CD4-positive, alpha-beta T cell (primary cell): ENCODE measurements around the gene NOD2. TPM values are rescaled to one million over a fixed set of nuclear protein-coding genes. Genes with fewer than 3 reads are reported as not detected.

Experiments used
- ATAC-seq: fragments of 200-7000 bp; cut with Tn5 transposase; one replicate; pipeline ENCODE4 v1.10.0; 2022; ENCODE audit warnings: mild to moderate bottlenecking; ENCODE audit not compliant: poor library complexity
- CTCF ChIA-PET: fragments of 350-600 bp; sonication (Branson Sonifier 250); formaldehyde crosslinking; loops from one replicate; lab custom pipeline; 2021; ENCODE audit warnings: antibody characterized with exemption, inconsistent platforms; lab: Charles Lee
- POLR2A ChIA-PET: fragments of 350-600 bp; sonication (Branson Sonifier 250); formaldehyde crosslinking; loops from one replicate; lab custom pipeline; 2021; ENCODE audit warnings: antibody characterized with exemption, inconsistent platforms; lab: Charles Lee
- DNase-seq, 14 experiments: peaks; one replicate each; pipeline ENCODE4 v3.0.0-alpha.2; 2013 to 2020; ENCODE audit warnings: mixed read lengths in 2 of 14
- H3K27ac ChIP-seq, 2 donors: one replicate each; pipeline versions ENCODE4 v1.5.1 to v1.7.0; 2013; ENCODE audit warnings: low read length in 2 of 2, low read depth in 1 of 2, mild to moderate bottlenecking in 1 of 2
- H3K27me3 ChIP-seq, 2 experiments: 1 replicate in 1 of 2; 2 replicates in 1 of 2; pipeline versions ENCODE4 v1.6.1 to v1.7.0; 2013; ENCODE audit warnings: low read length in 2 of 2, control low read depth in 1 of 2, mild to moderate bottlenecking in 1 of 2, moderate library complexity in 1 of 2; ENCODE audit not compliant: insufficient read depth in 2 of 2, control insufficient read depth in 1 of 2
- H3K36me3 ChIP-seq: one replicate; pipeline ENCODE4 v1.6.1; 2013; ENCODE audit warnings: low read length, control low read depth; ENCODE audit not compliant: insufficient read depth
- H3K4me1 ChIP-seq: one replicate; pipeline ENCODE4 v1.6.1; 2013; ENCODE audit warnings: low read length, control low read depth; ENCODE audit not compliant: insufficient read depth
- H3K4me3 ChIP-seq: one replicate; pipeline ENCODE4 v1.5.1; 2013; ENCODE audit warnings: mild to moderate bottlenecking, low read length, moderate library complexity
- H3K9me3 ChIP-seq, 2 experiments: 1 replicate in 1 of 2; 2 replicates in 1 of 2; pipeline versions ENCODE4 v1.6.1 to v1.7.0; 2013; ENCODE audit warnings: low read length in 2 of 2, mild to moderate bottlenecking in 2 of 2, control low read depth in 1 of 2, moderate library complexity in 1 of 2; ENCODE audit not compliant: control insufficient read depth in 1 of 2, insufficient read depth in 1 of 2
- H3K27ac Mint-ChIP-seq: one replicate; pipeline ENCODE4 v1.8.0; 2020; ENCODE audit warnings: mixed read lengths
- H3K27me3 Mint-ChIP-seq: one replicate; pipeline ENCODE4 v1.8.0; 2021; ENCODE audit warnings: mixed read lengths
- H3K36me3 Mint-ChIP-seq: one replicate; pipeline ENCODE4 v1.8.0; 2021; ENCODE audit warnings: low read depth, mixed read lengths
- H3K4me1 Mint-ChIP-seq: one replicate; pipeline ENCODE4 v1.8.0; 2021; ENCODE audit warnings: low read depth, mixed read lengths
- H3K4me3 Mint-ChIP-seq: one replicate; pipeline ENCODE4 v1.8.0; 2020; ENCODE audit warnings: mild to moderate bottlenecking, mixed read lengths
- H3K9me3 Mint-ChIP-seq: one replicate; pipeline ENCODE4 v1.8.0; 2020; ENCODE audit warnings: mixed read lengths
- CTCF ChIP-seq: fragments of 200-600 bp; IDR thresholded peaks from one replicate; pipeline ENCODE4 v1.8.0; 2022; ENCODE audit warnings: antibody characterized with exemption, mild to moderate bottlenecking
- intact Hi-C, 2 experiments: fragments of 100-400 bp; cut with DNase I in 1 of 2; cut with micrococcal nuclease in 1 of 2; formaldehyde crosslinking; loops; one replicate each; pipeline versions ENCODE4 v1.15.1 to v1.9.0; 2023 to 2025; cut with DNase I, micrococcal nuclease
- total RNA-seq, 174 experiments: library from RNA in 2 of 174; stranded (reverse) in 2 of 174; gene quantifications; one replicate each; pipeline ENCODE4 v1.2.3 and lab custom pipeline; 2021 to 2026

The NOD2 gene
- total RNA-seq, 2 experiments from 2014 or later: 4.5 to 5.3 TPM

- Histone ChIP-seq H3K27me3 (no peaks in the 10 kb centered on the region), H3K4me1 (peaks cover 3% of the 10 kb centered on the region), H3K27ac (no peak overlapping the region), H3K36me3 (peaks cover 2% of the 10 kb centered on the region), H3K4me3 (no peak overlapping the region), H3K9me3 (peaks cover 0 to under 1% of the 10 kb centered on the region in 2 experiments)
- Mint-ChIP-seq H3K4me1 (peaks cover 4% of the 10 kb centered on the region), H3K9me3 (no peaks in the 10 kb centered on the region), H3K36me3 (no peaks in the 10 kb centered on the region), H3K4me3 (no peak overlapping the region), H3K27ac (no peak overlapping the region), H3K27me3 (no peaks in the 10 kb centered on the region)
- POLR2A ChIA-PET: interaction anchor here (0.9 kb wide), 1 partner anchor 298 kb away, joined by 3 read pairs; no protein-coding TSS in a partner anchor
- DNase-seq (no peak), ATAC-seq (no peak)
- no peak for TF ChIP-seq CTCF
- CTCF ChIA-PET: no interaction called here
- intact Hi-C loops: no loop called here
Measured at GRCh38 chr16:50657241-50657640, 36.2 kb upstream of the NOD2 start.

- Mint-ChIP-seq H3K4me3 (no peak overlapping the region), H3K4me1 (peaks cover 9% of the 10 kb centered on the region), H3K27ac (no peak overlapping the region), H3K9me3 (no peaks in the 10 kb centered on the region), H3K27me3 (no peaks in the 10 kb centered on the region), H3K36me3 (no peaks in the 10 kb centered on the region)
- intact Hi-C loops: loop anchor here (5.0 to 10.0 kb wide), 3 partner anchors 108 to 638 kb away; partner anchors contain the start of gene CNEP1R1 (in 1 of the 2)
- no peak for DNase-seq
- Histone ChIP-seq H3K9me3 (peaks cover 0 to 5% of the 10 kb centered on the region in 2 experiments), H3K27ac (no peak overlapping the region), H3K4me3 (no peak overlapping the region), H3K27me3 (no peaks in the 10 kb centered on the region), H3K36me3 (no peaks in the 10 kb centered on the region), H3K4me1 (peaks cover 5% of the 10 kb centered on the region)
- ChIA-PET CTCF (no interaction called here), POLR2A (no interaction called here)
- TF ChIP-seq CTCF: no peak
- no peak for ATAC-seq
Measured at GRCh38 chr16:50659806-50660205, 33.6 kb upstream of the NOD2 start.

- no peak overlapping the region for H3K27ac ChIP-seq
- Mint-ChIP-seq H3K36me3 (peaks cover 1% of the 10 kb centered on the region), H3K27me3 (no peaks in the 10 kb centered on the region), H3K4me3 (no peak overlapping the region), H3K4me1 (peaks cover 32% of the 10 kb centered on the region), H3K27ac (no peak overlapping the region), H3K9me3 (no peaks in the 10 kb centered on the region)
- peaks cover 0 to 5% of the 10 kb centered on the region in 2 experiments for H3K9me3 ChIP-seq
- intact Hi-C loops: loop anchor here (5.0 to 10.0 kb wide), 3 partner anchors 110 to 640 kb away; partner anchors contain the start of gene CNEP1R1 (in 1 of the 2)
- ATAC-seq (no peak), DNase-seq (no peak)
- ChIA-PET POLR2A (interaction anchor here (1.0 to 12.3 kb wide), 3 partner anchors 18 to 86 kb away, joined by 3 to 174 read pairs (median 3); partner anchors contain the start of gene SNX20), CTCF (interaction anchor here (7.5 kb wide), 1 partner anchor 144 kb away, joined by 62 read pairs; no protein-coding TSS in a partner anchor)
- H3K4me1 ChIP-seq: peaks cover 31% of the 10 kb centered on the region
- H3K4me3 ChIP-seq: no peak overlapping the region
- H3K27me3 ChIP-seq: no peaks in the 10 kb centered on the region
- TF ChIP-seq CTCF: no peak
- H3K36me3 ChIP-seq: no peaks in the 10 kb centered on the region
Measured at GRCh38 chr16:50662306-50662940, 31.0 kb upstream of the NOD2 start.
